GM12892 (cell line): ENCODE measurements around the gene MPLKIP.
"Not testable (repeated sequence)": the region's sequence is repeated elsewhere in the genome, so short reads cannot be mapped to it uniquely, and the experiment has no call there.

Experiments
- POLR2A ChIP-seq: IDR thresholded peaks from 2 replicates; pipeline ENCODE4 v1.6.1; 2011; ENCODE audit warnings: low read depth, low read length, control low read depth
- POLR2AphosphoS5 ChIP-seq: IDR thresholded peaks from 2 replicates; pipeline ENCODE4 v1.6.1; 2011; ENCODE audit warnings: low read depth, low read length, control low read depth
- TAF1 ChIP-seq: IDR thresholded peaks from 2 replicates; pipeline ENCODE4 v1.6.1; 2011; ENCODE audit warnings: low read depth, mild to moderate bottlenecking, control low read depth, low read length, borderline replicate concordance

DNA sequence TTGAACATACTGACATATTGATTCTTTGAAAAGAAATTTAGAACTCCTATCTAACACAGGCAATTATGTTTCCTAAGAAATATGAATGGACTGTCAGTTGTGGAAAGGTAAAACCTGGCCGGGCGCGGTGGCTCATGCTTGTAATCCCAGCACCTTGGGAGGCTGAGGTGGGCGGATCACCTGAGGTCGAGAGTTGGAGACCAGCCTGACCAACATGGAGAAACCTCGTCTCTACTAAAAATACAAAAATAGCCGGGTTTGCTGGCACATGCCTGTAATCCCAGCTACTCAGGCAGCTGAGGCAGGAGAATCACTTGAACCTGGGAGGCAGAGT, 13.8 kb upstream of the MPLKIP start:
- TF ChIP-seq POLR2A, POLR2AphosphoS5, TAF1: not testable (repeated sequence)
